HG02938 (cell line): ENCODE measurements around the gene MYADML2.
"Not testable (repeated sequence)": the region's sequence is repeated elsewhere in the genome, so short reads cannot be mapped to it uniquely, and the experiment has no call there.

Experiments used
- ATAC-seq: cut with Tn5 transposase; IDR thresholded peaks from one replicate; pipeline ENCODE4 v1.9.1; 2021; ENCODE audit warnings: mild to moderate bottlenecking, moderate library complexity; ENCODE audit not compliant: unreplicated experiment

MYADML2 gene, protein sequence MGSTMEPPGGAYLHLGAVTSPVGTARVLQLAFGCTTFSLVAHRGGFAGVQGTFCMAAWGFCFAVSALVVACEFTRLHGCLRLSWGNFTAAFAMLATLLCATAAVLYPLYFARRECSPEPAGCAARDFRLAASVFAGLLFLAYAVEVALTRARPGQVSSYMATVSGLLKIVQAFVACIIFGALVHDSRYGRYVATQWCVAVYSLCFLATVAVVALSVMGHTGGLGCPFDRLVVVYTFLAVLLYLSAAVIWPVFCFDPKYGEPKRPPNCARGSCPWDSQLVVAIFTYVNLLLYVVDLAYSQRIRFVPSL

GRCh38 chr17:81947189-81947588 lies at the start of gene MYADML2:
TSS of gene MYADML2 (minus strand) at chr17:81947233. CDS start at chr17:81941741, 5,492 bp downstream.
- ATAC-seq, result no peak

GRCh38 chr17:81996232-81996756 lies 49.3 kb upstream of the MYADML2 start:
- no peak for ATAC-seq

GRCh38 chr17:81995463-81996231 lies 48.6 kb upstream of the MYADML2 start:
- ATAC-seq, result no peak

- ATAC-seq, result no peak
Measured at GRCh38 chr17:81994593-81995462, 47.8 kb upstream of the MYADML2 start.

DNA sequence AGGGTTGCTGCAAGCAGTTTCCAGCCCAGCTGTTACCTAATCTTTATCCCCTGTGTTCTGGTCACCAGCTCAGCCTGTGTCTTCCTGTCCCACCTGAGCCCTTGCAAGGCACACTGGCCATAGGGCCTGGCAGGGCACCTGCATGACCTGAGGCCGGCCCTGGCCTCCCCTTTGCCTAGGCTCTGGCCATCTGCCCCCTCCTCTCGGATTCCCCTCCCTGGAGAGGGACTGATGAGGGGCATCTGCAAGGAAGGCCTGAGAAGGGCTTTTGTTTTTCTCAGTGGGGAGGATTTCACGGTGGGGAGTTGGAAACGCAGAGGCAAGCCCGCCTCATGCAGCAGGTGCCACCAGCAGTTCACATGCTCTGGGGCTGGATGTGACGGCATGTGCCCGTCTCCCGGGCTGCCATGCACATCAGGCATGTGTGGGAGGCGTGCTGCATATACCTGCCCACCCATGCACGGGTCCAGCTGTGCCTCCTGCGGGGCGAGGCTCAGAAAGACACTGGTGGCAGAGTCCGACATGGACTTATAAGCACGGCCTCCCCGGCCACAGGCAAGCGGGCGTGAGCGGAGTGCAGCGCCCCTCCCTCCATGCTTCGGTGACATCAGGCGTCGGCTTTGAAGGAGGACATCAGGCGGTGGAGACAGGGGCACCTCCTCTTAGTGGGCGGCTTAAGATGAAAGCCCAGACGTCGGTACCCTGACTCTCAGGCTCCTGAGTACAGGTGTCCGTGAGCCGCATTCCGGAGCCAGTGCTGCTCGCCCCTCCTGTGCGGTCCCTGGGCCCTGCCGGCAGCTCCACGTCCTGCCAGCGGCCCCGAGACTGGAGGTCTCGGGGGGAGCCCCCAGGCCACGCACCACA lies 46.9 kb upstream of the MYADML2 start:
- no peak for ATAC-seq

- ATAC-seq, result no peak
Measured at GRCh38 chr17:81992306-81993102, 45.5 kb upstream of the MYADML2 start.

DNA sequence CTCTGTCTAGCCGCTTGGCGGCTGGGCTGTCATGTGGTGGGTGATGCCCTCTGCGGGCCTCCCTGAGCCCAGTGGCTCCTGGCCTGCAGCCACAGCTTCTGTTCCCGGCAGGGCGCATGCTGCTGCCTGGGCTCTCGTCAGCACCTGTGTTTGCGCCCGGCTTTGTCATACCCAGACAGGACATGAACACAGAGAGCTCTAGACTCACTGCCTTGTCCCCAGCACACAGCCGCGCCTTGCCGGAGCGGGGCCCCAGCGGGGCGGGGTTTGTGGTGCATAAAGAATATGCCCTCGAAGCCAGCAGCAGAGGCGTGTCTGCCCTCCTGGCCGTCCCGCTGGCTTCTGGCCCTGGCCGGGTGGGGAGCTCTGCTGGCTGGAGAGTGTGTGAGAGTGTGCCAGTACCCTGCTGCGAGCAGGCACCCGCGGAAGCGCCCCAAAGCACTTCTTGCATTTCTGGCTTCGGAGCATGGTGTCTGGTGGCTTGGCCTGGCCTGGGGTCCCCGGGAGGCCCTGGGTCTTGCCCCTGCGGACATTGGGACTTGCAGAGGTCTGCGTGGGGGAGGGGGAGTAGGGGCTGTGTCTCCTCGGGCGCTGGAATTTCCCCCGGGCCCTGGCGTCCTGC lies 44.8 kb upstream of the MYADML2 start:
- ATAC-seq, result no peak

- ATAC-seq, result no peak
Measured at GRCh38 chr17:81990836-81991683, 44.0 kb upstream of the MYADML2 start.

DNA sequence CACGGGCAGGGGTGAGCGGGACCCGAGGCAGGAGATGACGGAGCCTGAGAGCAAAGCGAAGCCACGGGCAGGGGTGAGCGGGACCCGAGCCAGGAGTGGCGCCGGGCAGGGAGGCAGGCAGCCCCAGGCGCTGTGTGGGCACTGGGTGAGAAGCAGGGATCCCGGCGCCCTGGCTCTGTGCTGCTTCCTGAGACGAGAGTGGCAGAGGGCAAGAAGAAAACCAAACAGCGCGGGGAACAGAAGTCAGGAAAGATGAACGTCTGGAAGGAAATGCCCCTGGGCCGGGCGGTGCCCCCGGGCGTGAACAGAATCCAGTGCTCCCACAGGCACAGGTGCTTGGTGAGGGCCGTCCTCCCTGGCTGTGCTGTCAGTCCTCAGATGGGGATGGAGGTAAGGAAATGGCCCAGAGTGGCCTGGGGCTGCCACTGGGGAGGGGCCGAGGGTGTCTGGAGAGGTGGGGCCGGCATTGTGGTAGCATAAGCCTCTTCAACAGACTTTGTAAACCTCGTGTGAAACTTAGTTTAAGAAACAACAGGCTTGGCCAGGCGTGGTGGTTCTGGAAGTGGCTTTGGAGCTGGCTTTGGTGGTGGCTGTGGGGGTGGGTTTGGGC lies 40.2 kb upstream of the MYADML2 start:
- ATAC-seq, result no peak

DNA sequence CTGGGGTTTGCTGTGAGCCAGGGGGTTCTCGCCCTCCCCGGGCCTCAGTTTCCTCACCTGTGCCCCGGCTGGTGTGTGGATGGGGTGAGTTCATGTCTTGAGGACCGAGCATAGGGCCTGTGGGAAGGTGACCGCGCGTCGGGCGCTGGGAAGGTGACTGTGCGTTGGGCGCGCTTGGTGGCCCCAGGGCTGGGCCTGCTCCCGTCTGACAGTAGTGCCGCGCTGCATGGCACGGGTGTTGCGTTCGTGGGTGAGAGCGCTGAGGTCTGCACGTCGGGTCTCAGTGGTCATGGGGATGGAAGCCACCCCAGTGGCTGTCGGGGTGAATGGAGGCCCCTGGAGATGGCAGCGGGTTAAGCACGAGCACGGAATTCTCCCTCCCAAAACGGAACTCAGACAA lies 39.6 kb upstream of the MYADML2 start:
- no peak for ATAC-seq

- ATAC-seq, result no peak
Measured at GRCh38 chr17:81984773-81985410, 37.9 kb upstream of the MYADML2 start.

DNA sequence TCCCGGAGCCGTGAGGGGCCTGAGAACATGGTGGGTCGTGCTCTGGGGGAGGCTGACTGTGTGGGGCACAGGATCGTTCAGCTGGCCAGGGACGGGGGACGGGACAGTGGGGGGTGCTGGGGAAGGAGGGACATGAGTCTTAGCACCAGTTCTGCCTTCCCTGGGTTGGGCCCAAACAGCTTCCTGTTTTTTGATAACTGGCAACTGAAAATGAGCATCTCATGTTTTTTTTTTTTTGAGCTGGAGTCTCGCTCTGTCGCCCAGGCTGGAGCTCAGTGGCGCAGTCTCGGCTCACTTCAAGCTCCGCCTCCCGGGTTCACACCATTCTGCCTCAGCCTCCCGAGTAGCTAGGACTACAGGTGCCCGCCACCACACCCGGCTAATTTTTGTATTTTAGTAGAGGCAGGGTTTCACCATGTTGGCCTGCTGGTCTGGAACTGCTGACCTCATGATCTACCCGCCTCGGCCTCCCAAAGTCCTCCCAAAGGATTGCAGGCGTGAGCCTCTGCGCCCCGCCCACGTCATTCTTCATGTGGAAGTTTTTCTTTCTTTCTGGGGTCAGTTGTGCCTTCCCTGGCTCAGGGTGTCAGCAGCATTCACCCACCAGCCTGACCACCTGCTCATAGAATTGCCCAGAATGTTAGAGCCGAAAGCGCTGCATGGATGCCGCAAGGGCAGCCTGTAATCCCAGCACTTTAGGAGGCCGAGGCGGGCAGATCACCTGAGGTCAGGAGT lies 36.8 kb upstream of the MYADML2 start:
- no peak for ATAC-seq

DNA sequence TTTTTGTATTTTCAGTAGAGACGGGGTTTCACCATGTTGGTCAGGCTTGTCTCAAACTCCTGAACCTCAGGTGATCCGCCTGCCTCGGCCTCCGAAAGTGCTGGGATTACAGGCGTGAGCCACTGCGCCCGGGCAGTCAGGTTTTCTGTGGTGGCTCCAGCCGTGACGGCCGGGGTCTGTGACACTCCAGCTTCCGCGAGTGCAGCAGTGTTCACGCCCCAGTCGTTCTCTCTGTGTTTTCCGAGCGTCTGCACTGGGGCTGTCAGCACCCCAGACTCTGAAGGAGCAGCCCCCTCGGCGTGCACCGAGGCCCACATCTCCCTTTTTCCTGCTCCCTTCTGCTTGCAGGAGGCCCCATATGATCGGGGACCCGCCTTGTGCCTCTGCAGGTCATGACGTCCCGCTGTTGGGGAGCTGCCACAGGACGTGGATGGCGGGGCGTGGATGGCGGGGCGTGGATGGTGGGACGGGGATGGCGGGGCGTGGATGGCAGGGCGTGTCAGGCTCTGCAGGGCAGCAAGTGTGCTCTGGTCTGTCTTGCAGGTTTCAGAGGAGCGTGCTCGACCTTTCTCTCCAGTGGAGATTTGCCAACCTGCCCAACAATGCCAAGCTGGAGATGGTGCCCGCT lies 36.1 kb upstream of the MYADML2 start:
- no peak for ATAC-seq

DNA sequence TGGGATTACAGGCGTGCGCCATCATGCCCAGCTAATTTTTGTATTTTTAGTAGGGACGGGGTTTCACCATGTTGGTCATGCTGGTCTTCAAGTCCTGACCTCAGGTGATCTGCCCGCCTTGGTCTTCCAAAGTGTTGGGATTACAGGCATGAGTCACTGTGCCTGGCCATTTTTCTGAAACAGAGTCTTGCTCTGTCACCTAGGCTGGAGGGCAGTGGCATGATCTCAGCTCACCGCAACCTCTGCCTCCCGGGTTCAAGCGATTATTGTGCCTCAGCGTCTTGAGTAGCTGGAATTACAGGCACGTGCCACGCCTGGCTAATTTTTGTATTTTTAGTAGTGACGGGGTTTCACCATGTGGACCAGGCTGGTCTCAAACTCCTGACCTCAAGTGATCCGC lies 34.5 kb upstream of the MYADML2 start:
- ATAC-seq, result not testable (repeated sequence)

- no peak for ATAC-seq
Measured at GRCh38 chr17:81980707-81981343, 33.8 kb upstream of the MYADML2 start.

DNA sequence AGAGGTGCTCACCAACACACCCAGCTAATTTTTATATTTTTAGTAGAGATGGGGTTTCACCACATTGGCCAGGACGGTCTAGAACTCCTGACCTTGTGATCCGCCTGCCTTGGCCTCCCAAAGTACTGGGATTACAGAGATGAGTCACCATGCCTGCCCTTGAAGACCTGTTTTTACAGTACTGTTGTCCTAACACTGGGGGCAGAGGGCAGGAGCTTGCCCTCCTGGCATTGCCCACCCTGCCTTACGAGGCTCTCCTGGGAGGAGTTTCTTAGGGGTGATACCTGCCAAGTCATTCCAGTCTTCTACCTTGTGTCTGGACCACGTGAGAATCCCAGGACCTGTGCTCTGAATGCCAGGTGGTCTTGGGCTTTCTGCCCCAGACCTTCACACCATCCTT lies 33.1 kb upstream of the MYADML2 start:
- no peak for ATAC-seq
